HepG2 (cell line): ENCODE results near the gene PCGF3.

Experiments
- IKZF1 ChIP-seq: fragments of 450-650 bp; IDR thresholded peaks from 2 replicates; pipeline ENCODE4 v1.7.1; 2016
- MLLT10 ChIP-seq: sonication (generic); formaldehyde crosslinking; IDR thresholded peaks from 2 replicates; pipeline ENCODE4 v1.4.0; 2020; ENCODE audit warnings: missing genetic modification reagents
- YEATS2 ChIP-seq: sonication (generic); formaldehyde crosslinking; IDR thresholded peaks from 2 replicates; pipeline ENCODE4 v1.4.0; 2020; ENCODE audit warnings: missing genetic modification reagents, borderline replicate concordance

DNA sequence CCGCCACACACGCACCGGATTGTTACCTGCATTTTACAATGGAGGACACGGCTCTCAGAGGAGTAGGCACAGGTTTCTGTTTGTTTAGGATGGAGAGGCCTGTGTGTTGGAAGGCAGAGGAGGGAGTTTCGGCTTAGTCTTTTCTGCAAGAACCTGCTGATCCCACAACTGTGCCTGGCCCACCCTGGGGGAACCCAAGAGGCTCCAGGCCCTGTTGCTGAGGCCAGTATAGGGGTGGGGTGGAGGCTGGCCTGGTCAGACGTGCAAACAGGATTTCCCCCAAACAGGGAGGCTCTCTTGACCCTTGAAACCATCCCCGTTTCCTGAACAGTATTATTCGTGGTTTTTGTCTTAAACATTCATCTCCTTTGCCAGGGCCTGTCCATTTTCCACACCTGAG lies 15.9 kb upstream of the PCGF3 start:
- TF ChIP-seq MLLT10 (CRISPR knock-in tag) (no peak), YEATS2 (CRISPR knock-in tag) (no peak), IKZF1 (no peak)
